NCI-H1105 treated with DMSO at 0.1 percent for 48 hours (cell line): ENCODE results near the gene SPDL1.

Experiments used
- DNase-seq: peaks from one replicate; lab custom pipeline; 2025; lab: John Stamatoyannopoulos, UW

The SPDL1 gene

DNA sequence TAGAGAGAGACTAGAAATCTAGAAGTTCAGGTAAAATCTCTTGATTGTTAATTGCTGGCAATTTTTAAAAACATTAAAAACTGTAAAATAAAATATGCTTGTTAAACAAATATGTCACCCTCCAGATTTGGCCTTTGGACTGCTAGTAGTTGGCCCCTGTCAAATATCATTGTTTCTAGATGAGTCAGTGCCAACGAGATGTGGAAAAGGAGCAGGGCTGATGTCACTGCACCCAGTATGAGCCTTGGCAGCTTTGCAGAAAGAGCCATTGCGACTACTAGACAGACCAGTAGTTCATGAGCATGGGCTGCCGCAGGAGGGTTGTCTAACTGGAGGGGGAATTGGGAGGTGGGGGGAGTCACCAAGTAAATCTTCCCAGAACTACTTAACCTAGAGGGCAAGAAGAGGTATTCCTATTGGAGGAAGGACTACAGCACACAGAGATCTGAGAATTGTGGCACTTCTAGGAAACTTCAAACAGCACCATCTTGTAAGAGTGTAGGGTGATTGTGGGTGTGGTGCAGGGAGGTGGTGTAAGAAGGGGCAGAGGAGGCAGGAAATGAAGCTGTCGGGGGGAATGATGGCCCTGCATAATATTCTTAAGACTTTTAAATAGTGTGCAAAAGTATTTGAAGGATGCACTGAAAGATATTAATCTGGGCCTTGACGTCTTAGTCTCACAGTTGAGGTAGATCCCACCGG lies 46.4 kb downstream of the SPDL1 start:
- no peak for DNase-seq

DNA sequence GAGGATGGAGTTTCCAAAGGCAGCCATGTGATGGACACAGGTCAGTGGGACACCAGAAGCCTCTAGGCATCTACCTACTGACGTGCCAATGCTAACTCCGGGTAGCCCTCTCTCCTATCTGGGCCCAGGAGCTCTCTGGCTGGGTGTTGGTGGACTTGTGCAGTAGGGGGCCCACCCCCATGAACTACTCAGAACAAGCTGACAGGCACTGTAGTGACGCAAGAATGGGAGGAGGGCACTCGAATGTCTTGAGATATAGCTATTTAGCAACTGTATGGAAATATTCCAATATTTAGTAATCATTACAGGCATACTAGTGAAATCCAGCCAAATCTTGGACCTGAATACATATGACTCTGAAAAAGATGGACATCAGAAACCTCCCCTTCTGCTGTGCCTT lies 47.8 kb downstream of the SPDL1 start:
- DNase-seq, result no peak

DNA sequence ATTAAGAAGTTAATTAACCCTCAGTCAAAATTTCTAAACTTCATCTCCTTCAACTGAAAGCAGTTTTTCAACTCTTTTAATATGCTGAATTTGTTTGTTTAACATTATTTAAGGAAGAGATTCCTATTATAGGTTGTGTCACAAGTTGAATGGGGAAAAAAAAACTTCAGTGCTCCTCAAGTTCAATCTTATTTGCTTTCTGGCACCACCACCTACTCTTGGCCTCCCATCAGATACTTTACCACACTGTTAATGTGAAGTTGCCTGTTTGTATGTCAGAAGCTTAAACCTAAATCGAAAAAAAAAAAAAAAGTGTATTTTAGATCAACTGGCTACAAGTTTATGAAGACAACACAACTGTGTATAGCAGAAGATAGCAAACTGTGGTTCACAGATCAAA lies 49.4 kb downstream of the SPDL1 start:
- DNase-seq, result no peak

DNA sequence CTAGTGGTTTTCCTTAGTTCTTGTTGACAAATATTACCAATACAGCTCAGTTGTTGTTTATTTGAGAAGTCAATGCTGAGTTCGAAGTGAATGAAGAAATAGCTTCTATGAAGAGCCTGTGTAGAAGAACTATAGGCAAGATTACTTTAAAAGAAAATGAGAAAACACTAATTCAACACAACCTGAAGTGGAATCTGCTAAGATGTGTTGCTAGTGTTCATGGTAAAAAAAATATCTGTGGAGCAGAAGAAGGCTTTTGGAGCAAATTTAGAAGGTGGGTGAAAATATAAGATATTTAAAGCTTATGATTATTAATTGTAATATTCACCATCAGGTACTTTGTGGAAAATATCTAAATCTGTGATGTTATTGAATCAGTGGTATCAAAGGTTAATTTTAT lies 51.0 kb downstream of the SPDL1 start:
- DNase-seq, result no peak

DNA sequence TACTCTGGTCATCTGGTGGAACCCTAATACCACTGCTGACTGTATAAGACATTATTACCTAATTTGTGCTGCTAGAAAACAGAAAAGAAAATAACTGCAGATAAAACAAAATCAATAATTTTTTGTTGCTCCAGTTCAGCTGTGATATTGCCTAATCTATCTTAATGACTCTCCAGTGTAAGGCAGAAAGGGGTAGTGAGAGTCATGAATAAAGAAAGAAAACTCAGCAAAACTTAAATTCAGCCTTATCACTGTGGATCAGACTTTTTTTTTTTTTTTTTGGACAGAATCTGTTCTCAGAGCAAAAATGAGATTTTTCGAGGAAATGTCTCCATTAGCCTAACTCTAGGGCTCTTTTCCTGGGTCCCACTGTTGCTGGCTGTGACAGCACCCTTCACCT lies 52.4 kb downstream of the SPDL1 start:
- no peak for DNase-seq

DNA sequence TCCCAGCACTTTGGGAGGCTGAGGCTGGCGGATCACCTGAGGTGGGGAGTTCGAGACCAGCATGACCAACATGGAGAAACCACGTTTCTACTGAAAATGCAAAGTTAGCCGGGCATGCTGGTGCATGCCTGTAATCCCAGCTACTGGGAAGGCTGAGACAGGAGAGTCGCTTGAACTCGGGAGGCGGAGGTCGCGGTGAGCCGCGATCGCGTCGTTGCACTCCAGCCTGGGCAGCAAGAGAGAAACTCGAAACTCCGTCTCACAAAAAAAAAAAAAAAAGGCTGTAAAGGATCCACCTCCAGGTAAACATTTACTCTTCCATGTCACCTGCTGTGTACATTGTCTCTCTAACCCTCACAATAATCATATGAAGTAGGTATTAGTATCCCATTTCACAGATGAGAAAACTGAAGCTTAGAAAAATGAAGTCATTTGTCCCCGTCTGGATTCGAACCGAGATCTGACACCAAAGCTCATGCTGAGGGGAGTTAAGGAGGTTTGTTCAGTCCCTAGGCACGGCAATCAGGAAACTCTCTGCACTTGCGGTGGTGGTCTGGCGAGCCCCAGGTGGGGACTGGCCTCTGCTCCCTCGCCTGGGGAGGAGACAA lies 53.0 kb downstream of the SPDL1 start:
- no peak for DNase-seq

DNA sequence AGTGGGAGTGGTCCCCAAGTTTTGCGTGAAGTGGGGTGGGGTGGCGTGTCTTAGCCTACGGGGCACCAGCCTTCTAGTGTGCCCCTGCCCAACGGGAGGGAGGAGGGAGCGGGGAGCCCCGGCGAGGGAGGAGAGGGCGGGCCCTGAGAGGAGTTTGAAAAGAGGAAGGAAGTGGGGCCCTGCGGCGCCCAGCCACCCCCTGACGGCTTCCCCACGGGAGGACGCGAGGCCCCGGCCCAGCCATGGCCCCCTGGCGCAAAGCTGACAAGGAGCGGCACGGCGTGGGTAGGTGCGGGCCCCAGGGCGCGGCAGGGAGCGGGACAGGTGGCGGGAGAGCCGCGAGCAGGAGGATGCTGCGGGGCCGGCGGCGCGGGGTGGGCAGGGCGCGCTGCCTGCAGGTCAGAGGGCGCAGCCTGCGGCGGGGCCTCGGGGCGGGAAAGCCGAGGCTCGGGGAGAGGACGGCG lies 53.5 kb downstream of the SPDL1 start, which contains the start of gene DOCK2:
Gene DOCK2, plus strand, starts transcription at position 191 of the 464 bp plus-strand sequence. Its CDS starts 52 bp downstream, at position 243.
- DNase-seq, result no peak

DNA sequence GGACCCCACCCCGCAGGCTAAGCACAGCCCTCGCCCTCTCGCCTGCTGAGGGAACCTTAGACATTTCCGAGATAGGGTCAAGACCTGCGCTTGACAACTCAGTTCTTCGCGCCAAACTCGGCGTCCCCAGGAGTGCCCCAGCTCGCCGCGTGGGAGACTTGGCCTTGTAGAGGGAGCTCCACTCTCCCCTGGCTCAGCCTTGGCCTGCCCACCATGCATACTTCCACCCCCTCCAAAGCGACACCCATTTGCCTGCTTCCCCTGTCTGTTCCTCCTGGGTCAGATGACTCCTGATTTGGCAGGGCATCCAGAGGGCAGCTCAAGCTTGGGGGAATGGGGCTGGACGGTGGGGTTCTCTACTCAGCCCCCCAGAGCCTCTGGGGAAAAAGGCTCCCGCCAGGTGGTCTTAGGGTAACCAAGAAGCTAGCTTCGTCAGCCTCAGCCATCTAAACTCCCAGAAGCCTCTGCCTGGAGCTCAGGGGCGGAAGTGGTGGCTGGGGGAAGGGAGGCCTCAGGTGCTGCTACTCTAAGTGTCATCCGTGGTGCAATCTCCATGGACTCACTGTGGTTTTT lies 54.1 kb downstream of the SPDL1 start:
- no peak for DNase-seq

DNA sequence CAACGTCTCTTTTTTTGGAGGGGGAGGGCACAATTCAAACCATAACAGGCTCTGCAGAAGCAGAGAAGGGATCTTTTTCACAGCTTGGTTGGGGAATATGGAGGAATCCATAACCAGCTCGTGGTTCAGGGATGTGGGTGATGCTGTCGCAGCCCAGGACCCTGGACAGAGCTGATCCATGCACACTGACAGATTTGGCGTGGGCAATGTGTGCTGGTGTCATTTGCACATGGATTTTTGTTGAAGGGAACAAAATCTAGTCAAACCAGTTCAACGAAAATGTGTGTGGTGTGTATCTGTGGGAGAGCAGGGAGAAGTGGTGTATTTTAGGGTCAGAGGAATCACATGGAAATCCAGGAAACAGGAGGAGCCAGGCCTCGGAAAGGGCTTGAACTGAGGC lies 57.7 kb downstream of the SPDL1 start:
- DNase-seq, result no peak

DNA sequence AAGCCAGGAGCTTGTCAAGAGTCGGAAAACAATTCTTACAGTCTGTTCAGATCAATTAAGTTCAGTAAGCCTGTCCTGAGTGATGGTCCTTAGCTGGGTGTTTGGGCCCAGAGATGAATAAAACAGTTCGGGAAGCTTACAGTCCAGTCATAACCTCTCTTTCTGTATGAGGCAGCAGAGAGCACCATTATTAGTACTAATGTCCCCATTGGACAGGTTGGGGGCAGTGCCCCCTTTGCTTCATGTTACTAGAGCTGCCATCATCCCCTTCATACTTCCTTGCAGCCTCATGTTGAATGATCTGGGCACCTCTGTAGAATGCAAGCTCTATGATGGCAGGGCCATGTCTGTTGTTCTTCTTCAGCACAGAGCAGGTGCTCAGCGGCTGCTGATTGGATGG lies 63.3 kb downstream of the SPDL1 start:
- no peak for DNase-seq

DNA sequence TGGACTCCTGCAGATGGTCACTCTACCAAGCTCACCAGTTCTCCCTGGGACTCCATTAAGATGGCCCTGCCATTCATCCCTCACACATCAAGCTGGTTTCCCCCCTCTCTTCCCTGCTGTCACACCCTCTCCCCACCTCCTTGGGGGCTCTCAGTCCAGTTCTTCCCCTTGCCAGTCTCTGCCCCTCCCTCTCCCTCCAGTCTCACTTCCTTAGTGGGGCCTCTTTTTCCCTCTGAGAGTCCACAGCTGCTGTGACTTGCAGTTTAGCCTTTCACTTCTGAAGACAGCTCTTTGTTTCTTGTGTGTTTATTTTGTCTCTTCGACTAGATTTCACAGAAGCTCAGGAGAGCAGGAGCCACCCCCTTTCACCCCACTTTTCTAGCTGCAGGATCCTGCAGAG lies 64.0 kb downstream of the SPDL1 start:
- DNase-seq, result no peak

DNA sequence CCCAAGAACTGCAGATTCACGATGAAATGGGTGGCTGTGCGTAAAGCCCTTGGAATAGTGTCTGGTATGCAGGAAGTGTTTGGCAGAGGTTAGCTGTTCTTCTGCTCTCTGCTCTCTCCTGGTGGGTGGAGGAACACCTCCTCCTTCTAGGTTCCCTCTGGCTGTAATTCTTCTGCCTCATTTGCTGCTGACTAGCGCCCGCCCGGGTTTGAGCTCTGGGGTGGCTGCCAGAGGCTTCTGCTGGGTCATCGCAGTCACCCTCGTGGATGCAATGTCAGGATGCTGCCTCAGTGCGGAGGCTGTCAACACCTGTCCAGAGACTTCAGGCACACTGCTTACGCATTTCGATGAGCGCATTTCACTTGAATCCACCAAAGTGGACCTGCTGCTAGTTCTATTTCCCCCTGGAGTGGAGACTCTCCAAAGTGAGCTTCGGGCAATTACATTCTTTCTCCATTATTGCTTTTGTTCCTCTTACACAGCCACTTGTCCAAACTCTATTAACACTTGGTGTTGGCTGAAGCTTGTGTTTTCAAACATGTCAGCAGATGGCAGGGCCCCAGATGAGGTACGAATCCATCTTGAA lies 65.2 kb downstream of the SPDL1 start:
- no peak for DNase-seq

DNA sequence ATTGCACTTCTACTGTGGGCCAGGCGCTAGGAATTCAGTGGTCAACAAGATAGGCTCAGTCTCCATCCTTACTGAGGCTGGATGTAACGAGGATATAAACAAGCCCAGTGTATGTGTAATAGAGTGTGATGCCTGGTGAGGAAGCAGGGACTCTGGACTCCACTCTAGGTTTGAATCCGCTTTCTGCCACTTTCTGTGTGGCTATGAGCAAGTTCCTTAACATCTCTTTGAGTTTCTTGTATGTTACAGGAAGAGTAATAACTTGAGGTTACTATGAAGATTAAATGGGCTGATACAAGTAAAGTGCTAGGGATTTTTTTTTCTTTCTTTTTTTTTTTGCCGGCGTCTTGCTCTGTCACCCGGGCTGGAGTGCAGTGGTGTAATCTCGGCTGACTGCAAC lies 65.9 kb downstream of the SPDL1 start:
- no peak for DNase-seq

DNA sequence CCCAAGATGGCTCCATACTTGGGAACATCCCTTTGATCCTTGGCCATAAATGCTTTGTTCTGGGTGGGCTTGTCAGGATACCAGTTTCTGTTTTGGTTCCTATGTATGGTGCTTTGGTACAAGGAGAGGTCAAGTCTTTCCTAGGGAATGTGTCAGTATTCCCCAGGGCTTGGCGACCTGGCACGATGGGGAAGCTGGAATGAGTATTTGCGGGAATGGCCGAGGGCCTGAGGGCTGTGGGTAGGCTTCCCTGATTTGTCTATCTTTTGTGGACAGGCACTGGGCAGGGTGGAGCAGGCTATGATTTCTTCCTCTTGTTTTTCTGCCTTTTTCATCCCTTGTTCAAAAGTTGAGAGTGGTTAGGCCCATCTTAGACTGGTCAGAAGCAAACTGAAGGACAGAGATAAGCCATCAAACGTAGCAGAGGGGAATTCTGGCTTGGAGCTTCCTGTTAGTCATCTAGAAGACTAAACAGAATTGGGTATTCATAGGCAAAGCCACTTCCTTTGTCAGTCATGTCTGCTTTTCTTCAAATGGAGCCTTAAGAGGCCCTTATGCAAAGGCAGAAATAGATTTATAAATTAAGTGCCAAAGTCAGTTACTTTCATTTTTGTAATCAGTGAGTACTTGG lies 67.2 kb downstream of the SPDL1 start:
- no peak for DNase-seq

DNA sequence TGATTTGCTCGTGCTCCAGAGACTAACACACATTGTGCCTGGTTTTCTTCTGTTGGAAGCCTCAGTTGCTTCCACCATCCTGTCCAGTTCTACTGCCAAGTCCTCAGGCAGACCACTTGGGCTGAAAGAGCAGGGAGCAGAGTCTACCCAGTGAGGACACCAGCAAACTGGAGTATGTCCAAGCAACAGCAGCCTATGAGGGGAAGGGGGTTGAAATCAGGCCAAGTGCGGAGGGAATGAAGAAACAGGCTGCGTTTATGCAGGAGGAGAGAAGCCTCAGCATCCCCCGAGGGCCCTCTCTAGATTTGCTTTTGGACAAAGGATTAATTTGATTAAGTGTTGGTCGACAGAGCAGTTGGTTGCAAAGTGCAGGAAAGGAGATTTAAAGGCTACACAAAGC lies 68.0 kb downstream of the SPDL1 start:
- DNase-seq, result no peak

DNA sequence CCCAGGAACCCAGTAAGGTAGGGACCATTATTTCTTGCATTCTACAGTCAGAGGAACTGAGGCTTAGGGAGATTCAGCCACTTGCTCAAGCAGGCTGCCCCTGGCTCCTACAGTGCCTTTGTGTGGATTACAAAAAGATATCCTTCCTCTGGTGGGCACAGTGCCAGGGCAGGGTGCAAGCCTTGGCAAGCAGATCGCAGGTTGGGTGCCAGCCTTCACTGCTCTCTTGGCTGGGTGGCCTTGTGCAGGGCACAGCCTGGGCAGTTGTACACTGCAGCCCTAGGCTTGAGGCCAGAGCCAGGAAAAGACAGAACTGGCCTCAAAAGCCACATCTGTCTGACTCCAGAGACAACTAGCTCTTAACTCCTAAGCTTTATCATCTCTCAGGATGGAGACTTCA lies 68.5 kb downstream of the SPDL1 start:
- DNase-seq, result peak; percentile 34

DNA sequence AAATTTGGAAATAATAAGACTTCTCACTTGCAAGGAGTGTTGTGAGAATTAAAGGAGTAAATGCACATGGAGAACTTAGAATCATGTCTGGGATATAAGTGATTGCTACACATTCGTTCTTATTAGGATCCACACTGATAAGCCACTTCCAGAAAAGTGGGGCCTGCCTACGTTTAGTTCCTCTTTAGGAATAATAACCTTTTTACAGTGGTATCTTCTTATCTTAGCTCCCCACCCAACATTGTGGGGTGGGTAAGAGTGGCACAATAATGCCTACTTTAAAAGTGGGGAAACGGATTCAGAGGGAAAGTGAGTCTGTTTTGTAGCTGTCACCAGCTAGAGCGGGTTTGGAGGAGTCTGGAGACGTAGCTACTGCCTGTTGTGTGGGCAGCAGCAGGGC lies 69.5 kb downstream of the SPDL1 start:
- no peak for DNase-seq
